OCI-LY7 (cell line): ENCODE results near the gene CHCHD6.

Experiments
- CTCF ChIP-seq: fragments of 200-600 bp; sonication (generic); conservative IDR thresholded peaks from 2 replicates; pipeline ENCODE4 v1.5.1; 2014; ENCODE audit warnings: mild to moderate bottlenecking, antibody characterized with exemption, low read length, moderate library complexity, mixed read lengths
- EZH2phosphoT487 ChIP-seq: fragments of 200-600 bp; sonication (generic); IDR thresholded peaks from 2 replicates; pipeline ENCODE4 v1.6.1; 2018; ENCODE audit warnings: low read depth, borderline replicate concordance, mild to moderate bottlenecking, mixed run types, antibody characterized with exemption, low read length, moderate library complexity, mixed read lengths

GRCh38 chr3:126928921-126929474 lies 225.0 kb downstream of the CHCHD6 start:
- no peak for TF ChIP-seq CTCF
- TF ChIP-seq EZH2phosphoT487 = no peak
